Right lobe of liver (tissue), 6 donors: Measurements from ENCODE around the gene GTF2A1. TPM values are rescaled to one million over a fixed set of nuclear protein-coding genes. Genes with fewer than 3 reads are reported as not detected.

Experiments used
- ATAC-seq, 4 donors: fragments of 200-7000 bp; cut with Tn5 transposase; one replicate each; pipeline ENCODE4 v1.9.1; 2020; ENCODE audit warnings: mild to moderate bottlenecking in 4 of 4, moderate library complexity in 4 of 4
- DNase-seq, 3 donors: peaks; one replicate each; pipeline ENCODE4 v3.0.0-alpha.2; 2020
- H3K27ac ChIP-seq, 3 donors: fragments of 200-600 bp; one replicate each; pipeline ENCODE4 v1.8.0; 2022
- H3K27me3 ChIP-seq, 2 donors: fragments of 200-600 bp; one replicate each; pipeline ENCODE4 v1.8.0; 2022
- H3K36me3 ChIP-seq, 4 donors: fragments of 200-600 bp; sonication (generic) in 1 of 4; one replicate each; pipeline versions ENCODE4 v1.5.1 to v1.8.0; 2017 to 2022; ENCODE audit warnings: control low read depth in 1 of 4
- H3K4me1 ChIP-seq, 4 donors: fragments of 200-600 bp; sonication (generic) in 1 of 4; one replicate each; pipeline versions ENCODE4 v1.5.1 to v1.8.0; 2017 to 2022; ENCODE audit warnings: control low read depth in 1 of 4
- H3K4me3 ChIP-seq, 3 donors: fragments of 200-600 bp; one replicate each; pipeline ENCODE4 v1.8.0; 2022
- H3K9me3 ChIP-seq, 4 donors: fragments of 200-600 bp; sonication (generic) in 1 of 4; one replicate each; pipeline versions ENCODE4 v1.5.1 to v1.8.0; 2017 to 2022; ENCODE audit warnings: control low read depth in 1 of 4
- POLR2A ChIP-seq: fragments of 450-650 bp; IDR thresholded peaks from one replicate; pipeline ENCODE4 v1.6.1; 2017; ENCODE audit warnings: antibody characterized with exemption, mild to moderate bottlenecking
- WGBS: methylation state at CpG from one replicate; pipeline ENCODE4 v1.1.6; 2018; ENCODE audit warnings: low coverage, low lambda C conversion rate; ENCODE audit not compliant: insufficient coverage; ENCODE audit errors: missing lambda C conversion rate; 5-methylcytosine and 5-hydroxymethylcytosine counted together
- intact Hi-C, 2 donors: fragments of 100-400 bp; cut with DNase I; formaldehyde crosslinking; loops; one replicate each; pipeline versions ENCODE4 v1.11.2 to v1.14.1; 2022
- total RNA-seq, 6 experiments: library from RNA; depleted of rRNA in 2 of 6; stranded (reverse); fragments of >200 nt in 2 of 6; fragmentation: NEBNext Ultra II Directional in 3 of 6; extraction: Animal tissue kit (Norgen Biotek cat#: 25700) in 3 of 6; gene quantifications; one replicate each; pipeline versions ENCODE4 v1.1.0 to v1.2.4, GENCODE V29; 2016 to 2023
- TF ChIP-seq, protein P1 (sequence below), 4 donors: fragments of 200-600 bp in 3 of 4; fragments of 450-650 bp in 1 of 4; IDR thresholded peaks; one replicate each; pipeline versions ENCODE4 v1.5.1 to v1.8.0; 2016 to 2022; ENCODE audit warnings: antibody characterized with exemption in 4 of 4, mild to moderate bottlenecking in 2 of 4
- donor health status: DM: no; HTN: yes; CAD: no.
- donor health status: DM: no; HTN: no; CAD: no.
- donor health status: DM: no; HTN: no; CAD: no.
- donor health status: DM: no; HTN: yes; CAD: no.
- donor health status: DM: no; HTN: yes; CAD: no.

GTF2A1 gene
- total RNA-seq, 6 experiments from 2014 or later = 11.0 to 16.8 (median 12.9) TPM

DNA sequence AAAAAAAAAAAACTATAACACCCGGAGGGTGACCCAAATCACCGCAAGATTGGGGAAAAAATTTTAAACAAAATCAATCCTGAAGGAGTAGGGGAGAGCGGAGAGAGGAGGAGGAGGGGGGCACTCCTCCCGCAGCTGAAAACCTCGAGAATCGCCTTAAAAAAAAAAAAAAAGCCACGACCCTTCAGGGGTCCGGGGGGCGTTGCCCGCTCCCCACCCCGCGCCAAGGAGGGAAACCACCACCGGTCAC lies 254 bp downstream of the GTF2A1 start:
- Histone ChIP-seq H3K9me3 (no peaks in the 10 kb centered on the region), H3K4me1 (peaks cover 0 to 29% (median 7%) of the 10 kb centered on the region in 4 donors), H3K27ac (peak overlapping the region; percentile 95 to 99 (median 98)), H3K27me3 (no peaks in the 10 kb centered on the region), H3K36me3 (peaks cover 0 to 6% (median 0%) of the 10 kb centered on the region in 4 donors), H3K4me3 (peak overlapping the region; percentile 67 to 70 (median 70))
- DNase-seq (no peak), ATAC-seq (no peak)
- WGBS = 0% methylated on average over 12 of the region's 13 CpGs
- TF ChIP-seq, protein P1, sequence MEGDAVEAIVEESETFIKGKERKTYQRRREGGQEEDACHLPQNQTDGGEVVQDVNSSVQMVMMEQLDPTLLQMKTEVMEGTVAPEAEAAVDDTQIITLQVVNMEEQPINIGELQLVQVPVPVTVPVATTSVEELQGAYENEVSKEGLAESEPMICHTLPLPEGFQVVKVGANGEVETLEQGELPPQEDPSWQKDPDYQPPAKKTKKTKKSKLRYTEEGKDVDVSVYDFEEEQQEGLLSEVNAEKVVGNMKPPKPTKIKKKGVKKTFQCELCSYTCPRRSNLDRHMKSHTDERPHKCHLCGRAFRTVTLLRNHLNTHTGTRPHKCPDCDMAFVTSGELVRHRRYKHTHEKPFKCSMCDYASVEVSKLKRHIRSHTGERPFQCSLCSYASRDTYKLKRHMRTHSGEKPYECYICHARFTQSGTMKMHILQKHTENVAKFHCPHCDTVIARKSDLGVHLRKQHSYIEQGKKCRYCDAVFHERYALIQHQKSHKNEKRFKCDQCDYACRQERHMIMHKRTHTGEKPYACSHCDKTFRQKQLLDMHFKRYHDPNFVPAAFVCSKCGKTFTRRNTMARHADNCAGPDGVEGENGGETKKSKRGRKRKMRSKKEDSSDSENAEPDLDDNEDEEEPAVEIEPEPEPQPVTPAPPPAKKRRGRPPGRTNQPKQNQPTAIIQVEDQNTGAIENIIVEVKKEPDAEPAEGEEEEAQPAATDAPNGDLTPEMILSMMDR (IDR thresholded peaks at IDR 0.05) = no peak
- peak; percentile 94 for TF ChIP-seq POLR2A
- intact Hi-C loops = no loop called here

DNA sequence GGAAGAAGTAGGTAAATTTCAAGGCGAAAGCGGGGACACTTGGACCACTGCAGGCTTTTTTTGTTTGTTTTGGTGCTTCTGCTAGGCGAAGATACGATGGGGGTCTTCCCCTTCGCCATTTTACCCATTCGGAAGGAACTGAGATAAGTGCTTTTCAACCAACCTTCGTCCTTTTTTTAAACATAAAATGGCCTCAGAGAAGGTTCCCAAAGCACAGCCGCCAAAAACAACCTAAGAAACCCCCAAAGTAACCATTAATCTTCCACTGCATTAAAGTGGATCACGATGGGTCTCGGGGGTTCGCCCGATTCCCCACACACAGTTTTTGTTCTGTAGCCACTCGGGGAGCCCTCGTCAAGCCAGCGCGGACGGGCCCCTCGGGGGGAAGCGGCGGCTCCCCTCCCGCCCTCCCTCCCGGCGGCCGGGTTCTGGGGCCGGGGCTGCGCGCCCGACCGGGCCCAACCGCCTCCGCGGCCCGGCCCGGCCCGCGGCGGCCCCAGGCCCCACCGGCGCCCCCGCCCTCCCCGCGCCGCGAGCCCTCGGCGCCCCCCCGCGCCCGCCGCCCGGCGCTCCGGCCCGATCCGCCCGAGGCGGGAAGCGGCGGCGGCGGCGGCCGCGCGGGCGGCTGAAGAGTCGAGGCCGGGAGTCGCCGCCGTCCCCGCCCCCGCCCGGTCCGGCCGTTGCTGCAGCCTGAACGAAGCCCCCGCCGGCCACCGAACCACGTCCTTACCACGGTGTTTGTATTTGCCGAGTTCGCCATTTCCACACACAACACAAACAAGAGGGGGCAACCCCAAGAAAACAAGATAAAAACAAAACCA lies 790 bp downstream of the GTF2A1 start:
- peak; percentile 54 to 63 (median 62) for DNase-seq
- intact Hi-C loops = no loop called here
- under 1% methylated on average over 32 of the region's 84 CpGs for WGBS

DNA sequence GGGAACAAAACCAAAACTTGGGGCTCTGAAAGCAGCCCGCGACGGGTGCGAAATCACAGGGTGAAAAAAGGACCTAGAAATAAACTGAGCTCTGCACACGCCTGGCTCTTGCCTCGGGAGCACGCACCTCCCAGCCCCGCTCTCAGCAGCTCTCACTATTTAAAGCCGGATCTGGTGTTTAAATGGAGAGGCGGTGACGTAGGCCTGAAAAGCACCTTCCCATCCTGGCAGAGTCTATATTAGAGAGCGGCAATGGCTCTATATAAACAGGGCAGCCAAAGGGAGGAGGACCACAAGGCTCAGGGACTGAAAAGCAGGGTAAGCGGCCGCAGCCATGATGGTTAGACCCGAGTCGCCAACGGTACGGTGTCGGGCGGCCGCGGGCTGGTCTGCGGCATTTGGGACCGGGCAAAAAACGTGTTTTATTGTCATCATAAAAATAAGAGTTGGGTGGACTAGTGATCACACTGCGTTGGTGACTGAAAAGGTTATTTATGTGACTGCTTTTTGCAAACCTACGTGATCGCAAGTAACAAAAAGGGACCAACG lies 1.5 kb downstream of the GTF2A1 start:
- Histone ChIP-seq H3K36me3 (peaks cover 0 to 17% (median 0%) of the 10 kb centered on the region in 4 donors), H3K27me3 (no peaks in the 10 kb centered on the region), H3K27ac (peak overlapping the region; percentile 93 to 98 (median 95)), H3K4me1 (peaks cover 0 to 29% (median 7%) of the 10 kb centered on the region in 4 donors), H3K9me3 (no peaks in the 10 kb centered on the region), H3K4me3 (peak overlapping the region; percentile 57 to 71 (median 70))
- intact Hi-C loops = no loop called here
- TF ChIP-seq POLR2A = peak; percentile 100
- TF ChIP-seq, protein P1 (IDR thresholded peaks at IDR 0.05) = no peak
- ATAC-seq = peak; percentile 74 to 85 (median 74)
- peak; percentile 86 to 95 (median 90) for DNase-seq
- WGBS = 0% methylated on average over 29 of the region's 29 CpGs

More for the DNA sequence above, 790 bp downstream of the GTF2A1 start:
- H3K4me3 ChIP-seq = peak overlapping the region; percentile 70 to 71 (median 70)
- peak overlapping the region; percentile 95 to 99 (median 98) for H3K27ac ChIP-seq
- peaks cover 0 to 29% (median 7%) of the 10 kb centered on the region in 4 donors for H3K4me1 ChIP-seq
- H3K27me3 ChIP-seq = no peaks in the 10 kb centered on the region
- peak in 1 of 4 donors; percentile 4 for ATAC-seq
- TF ChIP-seq, protein P1 (IDR thresholded peaks at IDR 0.05) = no peak
- no peak for TF ChIP-seq POLR2A
- peaks cover 0 to 11% (median 0%) of the 10 kb centered on the region in 4 donors for H3K36me3 ChIP-seq
- no peaks in the 10 kb centered on the region for H3K9me3 ChIP-seq

DNA sequence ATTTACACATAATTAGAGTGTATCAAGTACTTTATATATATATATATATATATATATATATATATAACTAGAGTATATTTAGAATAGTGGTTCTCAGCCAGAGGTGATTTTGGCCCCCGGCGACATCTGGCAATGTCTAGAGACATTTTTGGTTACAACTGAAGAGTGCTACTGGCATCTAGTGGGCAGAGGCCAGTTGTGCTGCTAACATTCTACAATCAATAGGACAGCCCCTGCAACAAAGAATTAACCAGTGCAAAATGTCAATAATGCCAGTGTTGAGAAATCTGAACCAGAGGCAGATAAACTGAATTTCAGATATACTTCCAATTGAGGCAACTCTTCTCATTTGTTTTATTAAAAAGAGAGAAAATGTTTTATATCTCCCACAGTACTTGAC lies 8.9 kb downstream of the GTF2A1 start:
- H3K36me3 ChIP-seq = peaks cover 0 to 19% (median 0%) of the 10 kb centered on the region in 4 donors
- H3K4me1 ChIP-seq = peaks cover 0 to 45% (median 11%) of the 10 kb centered on the region in 4 donors
- intact Hi-C loops = no loop called here
- no peaks in the 10 kb centered on the region for H3K27me3 ChIP-seq
- DNase-seq (peak in 2 of 3 donors; percentile 40 to 68), ATAC-seq (peak; percentile 94 to 98 (median 96))
- TF ChIP-seq, protein P1 (IDR thresholded peaks at IDR 0.05) = peak; percentile 55 to 74 (median 69)
- no peak for TF ChIP-seq POLR2A
- no peak overlapping the region for H3K4me3 ChIP-seq
- 6% methylated on average over 2 of the region's 2 CpGs for WGBS
- H3K9me3 ChIP-seq = no peaks in the 10 kb centered on the region
- H3K27ac ChIP-seq = peak overlapping the region in 2 of 3 donors; percentile 12 to 35
